HepG2 (cell line): Measurements from ENCODE around the gene AHNAK. TPM values are rescaled to one million over a fixed set of nuclear protein-coding genes. Genes with fewer than 3 reads are reported as not detected.

Experiments
- AGO2 ChIP-seq: fragments of 200-400 bp; formaldehyde crosslinking; optimal IDR thresholded peaks from 2 replicates; pipeline ENCODE3; 2017; ENCODE audit warnings: mild to moderate bottlenecking, low read depth, low read length, moderate library complexity
- TARDBP ChIP-seq: sonication (generic); formaldehyde crosslinking; IDR thresholded peaks from 2 replicates; pipeline ENCODE4 v1.8.0; 2022; ENCODE audit warnings: mild to moderate bottlenecking, missing genetic modification reagents
- TCF12 ChIP-seq, 2 experiments: fragments of 450-650 bp in 1 of 2; sonication (generic) in 1 of 2; formaldehyde crosslinking in 1 of 2; IDR thresholded peaks; 2 replicates each; pipeline versions ENCODE4 v1.6.1 to v1.8.0; 2017 to 2022; ENCODE audit warnings: antibody characterized with exemption in 1 of 2, mild to moderate bottlenecking in 1 of 2, missing genetic modification reagents in 1 of 2, moderate library complexity in 1 of 2
- ZNF629 ChIP-seq: sonication (generic); formaldehyde crosslinking; conservative IDR thresholded peaks from 2 replicates; pipeline ENCODE4 v1.5.0; 2020; ENCODE audit warnings: missing genetic modification reagents
- polyA plus RNA-seq, 8 experiments: library from polyadenylated mRNA; depleted of rRNA in 3 of 8; stranded (reverse) in 7 of 8; unstranded in 1 of 8; fragments of >200 nt; fragmentation: Illumina TruSeq in 4 of 8; extraction: Trizol in 4 of 8; gene quantifications; 2 replicates each; pipeline versions ENCODE4 v1.2.1 to v1.2.3, GENCODE V29; 2011 to 2016; ENCODE audit warnings: low read depth in 4 of 8, missing spikeins in 1 of 8, mixed read lengths in 1 of 8; ENCODE audit not compliant: insufficient read depth in 1 of 8
- total RNA-seq, 5 experiments: library from RNA; depleted of rRNA; stranded (reverse); fragments of >200 nt; fragmentation: Illumina TruSeq; extraction: Trizol; gene quantifications; 2 replicates each; pipeline ENCODE4 v1.2.3, GENCODE V29; 2016; ENCODE audit warnings: low read depth in 1 of 5
- TF ChIP-seq, protein P1 (sequence below): sonication (generic); formaldehyde crosslinking; IDR thresholded peaks from 2 replicates; pipeline ENCODE4 v1.5.0; 2020; ENCODE audit warnings: mild to moderate bottlenecking, missing genetic modification reagents, borderline replicate concordance

Gene AHNAK
- total and polyA plus RNA-seq, 2 of the 13 experiments (the other 11 are each of a cell fraction or from before 2014, with no cell fraction given), result 23.4 to 25.0 TPM

DNA sequence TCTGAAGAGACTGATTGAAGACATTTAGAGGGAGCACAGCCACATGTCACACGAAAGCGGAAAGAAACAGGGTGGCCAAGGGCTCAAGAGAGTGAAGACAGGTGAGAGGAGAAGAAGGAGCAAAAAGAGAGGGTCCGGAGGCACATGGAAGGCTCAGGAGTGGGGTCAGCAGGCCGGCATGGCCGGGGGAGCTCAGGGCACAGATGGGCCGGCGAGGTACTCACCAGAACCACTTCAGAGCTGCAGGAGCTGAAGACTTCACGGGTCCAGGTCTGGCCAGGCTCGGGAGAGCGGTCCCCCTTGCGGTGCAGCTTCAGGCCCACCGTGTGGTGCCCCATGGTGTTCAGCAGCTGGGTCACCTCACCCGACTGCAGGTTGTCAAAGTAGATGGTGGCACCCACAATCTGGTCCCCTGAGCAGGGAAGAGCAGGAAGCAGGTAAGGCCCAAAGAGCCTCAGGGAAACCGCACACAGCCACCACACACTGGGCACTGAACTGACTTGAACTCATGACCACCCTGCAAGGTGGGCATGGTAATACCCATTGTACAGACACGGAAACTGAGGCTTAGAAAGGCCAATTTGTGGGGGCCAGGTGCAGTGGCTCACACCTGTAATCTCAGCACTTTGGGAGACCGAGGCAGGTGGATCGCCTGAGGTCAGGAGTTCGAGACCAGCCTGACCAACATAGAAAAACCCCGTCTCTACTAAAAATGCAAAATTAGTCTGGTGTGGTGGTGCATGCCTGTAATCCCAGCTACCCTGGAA lies 11.6 kb downstream of the AHNAK start (continued):
- TF ChIP-seq, protein P1, sequence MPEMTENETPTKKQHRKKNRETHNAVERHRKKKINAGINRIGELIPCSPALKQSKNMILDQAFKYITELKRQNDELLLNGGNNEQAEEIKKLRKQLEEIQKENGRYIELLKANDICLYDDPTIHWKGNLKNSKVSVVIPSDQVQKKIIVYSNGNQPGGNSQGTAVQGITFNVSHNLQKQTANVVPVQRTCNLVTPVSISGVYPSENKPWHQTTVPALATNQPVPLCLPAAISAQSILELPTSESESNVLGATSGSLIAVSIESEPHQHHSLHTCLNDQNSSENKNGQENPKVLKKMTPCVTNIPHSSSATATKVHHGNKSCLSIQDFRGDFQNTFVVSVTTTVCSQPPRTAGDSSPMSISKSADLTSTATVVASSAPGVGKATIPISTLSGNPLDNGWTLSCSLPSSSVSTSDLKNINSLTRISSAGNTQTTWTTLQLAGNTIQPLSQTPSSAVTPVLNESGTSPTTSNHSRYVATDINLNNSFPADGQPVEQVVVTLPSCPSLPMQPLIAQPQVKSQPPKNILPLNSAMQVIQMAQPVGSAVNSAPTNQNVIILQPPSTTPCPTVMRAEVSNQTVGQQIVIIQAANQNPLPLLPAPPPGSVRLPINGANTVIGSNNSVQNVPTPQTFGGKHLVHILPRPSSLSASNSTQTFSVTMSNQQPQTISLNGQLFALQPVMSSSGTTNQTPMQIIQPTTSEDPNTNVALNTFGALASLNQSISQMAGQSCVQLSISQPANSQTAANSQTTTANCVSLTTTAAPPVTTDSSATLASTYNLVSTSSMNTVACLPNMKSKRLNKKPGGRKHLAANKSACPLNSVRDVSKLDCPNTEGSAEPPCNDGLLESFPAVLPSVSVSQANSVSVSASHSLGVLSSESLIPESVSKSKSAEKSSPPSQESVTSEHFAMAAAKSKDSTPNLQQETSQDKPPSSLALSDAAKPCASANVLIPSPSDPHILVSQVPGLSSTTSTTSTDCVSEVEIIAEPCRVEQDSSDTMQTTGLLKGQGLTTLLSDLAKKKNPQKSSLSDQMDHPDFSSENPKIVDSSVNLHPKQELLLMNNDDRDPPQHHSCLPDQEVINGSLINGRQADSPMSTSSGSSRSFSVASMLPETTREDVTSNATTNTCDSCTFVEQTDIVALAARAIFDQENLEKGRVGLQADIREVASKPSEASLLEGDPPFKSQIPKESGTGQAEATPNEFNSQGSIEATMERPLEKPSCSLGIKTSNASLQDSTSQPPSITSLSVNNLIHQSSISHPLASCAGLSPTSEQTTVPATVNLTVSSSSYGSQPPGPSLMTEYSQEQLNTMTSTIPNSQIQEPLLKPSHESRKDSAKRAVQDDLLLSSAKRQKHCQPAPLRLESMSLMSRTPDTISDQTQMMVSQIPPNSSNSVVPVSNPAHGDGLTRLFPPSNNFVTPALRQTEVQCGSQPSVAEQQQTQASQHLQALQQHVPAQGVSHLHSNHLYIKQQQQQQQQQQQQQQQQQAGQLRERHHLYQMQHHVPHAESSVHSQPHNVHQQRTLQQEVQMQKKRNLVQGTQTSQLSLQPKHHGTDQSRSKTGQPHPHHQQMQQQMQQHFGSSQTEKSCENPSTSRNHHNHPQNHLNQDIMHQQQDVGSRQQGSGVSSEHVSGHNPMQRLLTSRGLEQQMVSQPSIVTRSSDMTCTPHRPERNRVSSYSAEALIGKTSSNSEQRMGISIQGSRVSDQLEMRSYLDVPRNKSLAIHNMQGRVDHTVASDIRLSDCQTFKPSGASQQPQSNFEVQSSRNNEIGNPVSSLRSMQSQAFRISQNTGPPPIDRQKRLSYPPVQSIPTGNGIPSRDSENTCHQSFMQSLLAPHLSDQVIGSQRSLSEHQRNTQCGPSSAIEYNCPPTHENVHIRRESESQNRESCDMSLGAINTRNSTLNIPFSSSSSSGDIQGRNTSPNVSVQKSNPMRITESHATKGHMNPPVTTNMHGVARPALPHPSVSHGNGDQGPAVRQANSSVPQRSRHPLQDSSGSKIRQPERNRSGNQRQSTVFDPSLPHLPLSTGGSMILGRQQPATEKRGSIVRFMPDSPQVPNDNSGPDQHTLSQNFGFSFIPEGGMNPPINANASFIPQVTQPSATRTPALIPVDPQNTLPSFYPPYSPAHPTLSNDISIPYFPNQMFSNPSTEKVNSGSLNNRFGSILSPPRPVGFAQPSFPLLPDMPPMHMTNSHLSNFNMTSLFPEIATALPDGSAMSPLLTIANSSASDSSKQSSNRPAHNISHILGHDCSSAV (CRISPR knock-in tag), result no peak
- TF ChIP-seq AGO2 (peak; percentile 54), ZNF629 (CRISPR knock-in tag) (peak; percentile 86), TARDBP (CRISPR knock-in tag) (no peak), TCF12 (IDR thresholded peaks at IDR 0.05) (no peak), TCF12 (CRISPR knock-in tag; IDR thresholded peaks at IDR 0.05) (no peak)
- TF ChIP-seq, all 625 proteins: peak for 3
